Right lobe of liver (tissue), 4 donors: ENCODE results near the gene KAT6B.

Source experiments
- CTCF ChIP-seq, 4 donors: fragments of 200-600 bp in 3 of 4; fragments of 450-650 bp in 1 of 4; IDR thresholded peaks; one replicate each; pipeline versions ENCODE4 v1.5.1 to v1.8.0; 2016 to 2022; ENCODE audit warnings: antibody characterized with exemption in 4 of 4, mild to moderate bottlenecking in 2 of 4
- POLR2A ChIP-seq: fragments of 450-650 bp; IDR thresholded peaks from one replicate; pipeline ENCODE4 v1.6.1; 2017; ENCODE audit warnings: antibody characterized with exemption, mild to moderate bottlenecking
- donor health status: DM: no; HTN: no; CAD: no.
- donor health status: DM: no; HTN: no; CAD: no.
- donor health status: DM: no; HTN: yes; CAD: no.

DNA sequence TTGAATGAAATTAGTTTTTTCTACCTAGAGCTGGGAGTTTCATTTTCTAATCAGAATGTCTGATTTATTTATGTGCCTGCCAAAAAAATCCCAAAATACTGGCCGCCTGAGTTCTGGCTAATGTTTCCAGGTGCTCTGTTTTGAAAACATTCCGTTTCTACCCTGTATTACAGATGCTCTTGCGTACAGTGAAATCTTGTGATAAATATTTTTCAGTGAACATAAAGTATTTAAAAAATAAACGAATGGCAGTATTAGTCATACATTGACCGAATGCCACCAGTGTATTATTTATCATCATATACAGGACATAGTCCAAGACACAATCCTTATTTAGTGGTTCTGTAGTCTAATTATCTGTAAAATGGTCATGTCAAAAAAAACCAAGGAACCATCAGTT is 102.8 kb downstream of the KAT6B start:
- TF ChIP-seq CTCF (IDR thresholded peaks at IDR 0.05) (no peak), POLR2A (no peak)
